Measurements from ENCODE around the gene TLR1. TPM values are rescaled to one million over a fixed set of nuclear protein-coding genes. Genes with fewer than 3 reads are reported as not detected.
"Not testable (repeated sequence)": the region's sequence is repeated elsewhere in the genome, so short reads cannot be mapped to it uniquely, and the experiment has no call there.

TLR1 gene
- total RNA-seq, 3 donors from 2014 or later (not counting 1 experiment from before 2014, with no cell fraction given), result 25.6 to 51.5 (median 30.0) TPM

DNA sequence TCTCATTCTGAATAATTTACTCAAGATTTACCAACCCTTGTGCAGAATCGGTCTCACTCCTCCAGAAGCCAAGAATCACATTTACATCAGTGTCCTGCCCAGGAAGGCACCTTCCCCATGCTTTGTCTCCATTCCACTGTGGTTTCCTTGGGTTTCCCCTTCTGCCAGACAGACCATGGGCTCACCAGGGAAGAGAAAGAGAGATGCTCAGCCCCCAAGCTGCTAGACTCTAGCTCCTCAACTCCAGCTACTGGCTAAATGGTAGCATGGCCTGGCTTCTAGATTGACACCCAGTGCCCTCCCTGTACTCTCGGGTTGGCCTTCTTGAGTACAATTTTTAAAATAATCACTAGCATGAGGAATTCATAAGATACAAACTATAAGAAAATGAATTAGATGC lies 34.7 kb downstream of the TLR1 start:
- H3K4me3 ChIP-seq (ENCODE audit: low read length), result no peak overlapping the region
- H3K27ac Mint-ChIP-seq, result no peak overlapping the region

GRCh38 chr4:38769441-38769840 lies 35.1 kb downstream of the TLR1 start:
- DNase-seq (no peak), ATAC-seq (no peak)
- TF ChIP-seq, protein P1, sequence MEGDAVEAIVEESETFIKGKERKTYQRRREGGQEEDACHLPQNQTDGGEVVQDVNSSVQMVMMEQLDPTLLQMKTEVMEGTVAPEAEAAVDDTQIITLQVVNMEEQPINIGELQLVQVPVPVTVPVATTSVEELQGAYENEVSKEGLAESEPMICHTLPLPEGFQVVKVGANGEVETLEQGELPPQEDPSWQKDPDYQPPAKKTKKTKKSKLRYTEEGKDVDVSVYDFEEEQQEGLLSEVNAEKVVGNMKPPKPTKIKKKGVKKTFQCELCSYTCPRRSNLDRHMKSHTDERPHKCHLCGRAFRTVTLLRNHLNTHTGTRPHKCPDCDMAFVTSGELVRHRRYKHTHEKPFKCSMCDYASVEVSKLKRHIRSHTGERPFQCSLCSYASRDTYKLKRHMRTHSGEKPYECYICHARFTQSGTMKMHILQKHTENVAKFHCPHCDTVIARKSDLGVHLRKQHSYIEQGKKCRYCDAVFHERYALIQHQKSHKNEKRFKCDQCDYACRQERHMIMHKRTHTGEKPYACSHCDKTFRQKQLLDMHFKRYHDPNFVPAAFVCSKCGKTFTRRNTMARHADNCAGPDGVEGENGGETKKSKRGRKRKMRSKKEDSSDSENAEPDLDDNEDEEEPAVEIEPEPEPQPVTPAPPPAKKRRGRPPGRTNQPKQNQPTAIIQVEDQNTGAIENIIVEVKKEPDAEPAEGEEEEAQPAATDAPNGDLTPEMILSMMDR (IDR thresholded peaks at IDR 0.05), result no peak
- no peak overlapping the region for H3K4me3 Mint-ChIP-seq
- intact Hi-C loops (cut with micrococcal nuclease), result no loop called here
- H3K27me3 Mint-ChIP-seq (ENCODE audit: low read depth in 2 of 2), result peaks cover 5 to 6% of the 10 kb centered on the region in 2 donors
- WGBS (ENCODE audit: insufficient coverage), result 100% methylated on average over 1 of the region's 2 CpGs
- H3K36me3 Mint-ChIP-seq, result no peaks in the 10 kb centered on the region
- Histone ChIP-seq H3K4me3 (ENCODE audit: low read length) (no peak overlapping the region), H3K4me1 (ENCODE audit: control insufficient read depth, insufficient read depth, low read length) (no peaks in the 10 kb centered on the region), H3K36me3 (ENCODE audit: control insufficient read depth, insufficient read depth, low read length) (no peaks in the 10 kb centered on the region), H3K27ac (ENCODE audit: low read length) (no peak overlapping the region), H3K27me3 (ENCODE audit: control insufficient read depth, insufficient read depth, low read length) (no peaks in the 10 kb centered on the region), H3K9me3 (ENCODE audit: control insufficient read depth, insufficient read depth, low read length) (no peaks in the 10 kb centered on the region)
- peaks cover 0 to under 1% of the 10 kb centered on the region in 2 donors for H3K9me3 Mint-ChIP-seq
- H3K4me1 Mint-ChIP-seq, result no peaks in the 10 kb centered on the region
- no peak overlapping the region for H3K27ac Mint-ChIP-seq

More for the DNA sequence above, 34.7 kb downstream of the TLR1 start:
- DNase-seq (no peak), ATAC-seq (no peak)
- Histone ChIP-seq H3K9me3 (ENCODE audit: control insufficient read depth, insufficient read depth, low read length) (no peaks in the 10 kb centered on the region), H3K4me1 (ENCODE audit: control insufficient read depth, insufficient read depth, low read length) (no peaks in the 10 kb centered on the region), H3K27ac (ENCODE audit: low read length) (no peak overlapping the region), H3K27me3 (ENCODE audit: control insufficient read depth, insufficient read depth, low read length) (no peaks in the 10 kb centered on the region), H3K36me3 (ENCODE audit: control insufficient read depth, insufficient read depth, low read length) (no peaks in the 10 kb centered on the region)
- no peaks in the 10 kb centered on the region for H3K4me1 Mint-ChIP-seq
- peaks cover 0 to 2% of the 10 kb centered on the region in 2 donors for H3K9me3 Mint-ChIP-seq
- H3K27me3 Mint-ChIP-seq (ENCODE audit: low read depth in 2 of 2), result peaks cover 5 to 6% of the 10 kb centered on the region in 2 donors
- no peak overlapping the region for H3K4me3 Mint-ChIP-seq
- TF ChIP-seq, protein P1 (IDR thresholded peaks at IDR 0.05), result no peak
- intact Hi-C loops (cut with micrococcal nuclease), result no loop called here
- 88% methylated on average over 2 of the region's 2 CpGs for WGBS (ENCODE audit: insufficient coverage)
- no peaks in the 10 kb centered on the region for H3K36me3 Mint-ChIP-seq

GRCh38 chr4:38768968-38769394 lies 35.6 kb downstream of the TLR1 start:
- H3K4me3 ChIP-seq (ENCODE audit: low read length), result no peak overlapping the region
- H3K27ac Mint-ChIP-seq, result no peak overlapping the region

GRCh38 chr4:38766940-38767339 lies 37.7 kb downstream of the TLR1 start:
- H3K36me3 Mint-ChIP-seq; H3K36me3 ChIP-seq (ENCODE audit: control insufficient read depth, insufficient read depth, low read length); ATAC-seq; H3K4me3 ChIP-seq (ENCODE audit: low read length); H3K27ac ChIP-seq (ENCODE audit: low read length); DNase-seq; H3K9me3 ChIP-seq (ENCODE audit: control insufficient read depth, insufficient read depth, low read length); H3K27ac Mint-ChIP-seq; H3K4me1 Mint-ChIP-seq; H3K9me3 Mint-ChIP-seq; intact Hi-C loops (cut with micrococcal nuclease); H3K27me3 ChIP-seq (ENCODE audit: control insufficient read depth, insufficient read depth, low read length); H3K4me3 Mint-ChIP-seq: not testable (repeated sequence)
- peaks cover 10% of the 10 kb centered on the region for H3K4me1 ChIP-seq (ENCODE audit: control insufficient read depth, insufficient read depth, low read length)
- 100% methylated on average over 2 of the region's 2 CpGs for WGBS (ENCODE audit: insufficient coverage)
- peaks cover 6 to 11% of the 10 kb centered on the region in 2 donors for H3K27me3 Mint-ChIP-seq (ENCODE audit: low read depth in 2 of 2)

More at GRCh38 chr4:38768968-38769394, 35.6 kb downstream of the TLR1 start:
- DNase-seq (no peak), ATAC-seq (no peak)
- no peaks in the 10 kb centered on the region for H3K4me1 Mint-ChIP-seq
- H3K9me3 Mint-ChIP-seq, result no peaks in the 10 kb centered on the region
- Histone ChIP-seq H3K9me3 (ENCODE audit: control insufficient read depth, insufficient read depth, low read length) (no peaks in the 10 kb centered on the region), H3K4me1 (ENCODE audit: control insufficient read depth, insufficient read depth, low read length) (no peaks in the 10 kb centered on the region), H3K27me3 (ENCODE audit: control insufficient read depth, insufficient read depth, low read length) (no peaks in the 10 kb centered on the region), H3K36me3 (ENCODE audit: control insufficient read depth, insufficient read depth, low read length) (no peaks in the 10 kb centered on the region), H3K27ac (ENCODE audit: low read length) (no peak overlapping the region)
- WGBS (ENCODE audit: insufficient coverage), result 50% methylated on average over 5 of the region's 5 CpGs
- no peak overlapping the region for H3K4me3 Mint-ChIP-seq
- H3K36me3 Mint-ChIP-seq, result no peaks in the 10 kb centered on the region
- TF ChIP-seq, protein P1 (IDR thresholded peaks at IDR 0.05), result no peak
- intact Hi-C loops (cut with micrococcal nuclease), result no loop called here
- peaks cover 5 to 6% of the 10 kb centered on the region in 2 donors for H3K27me3 Mint-ChIP-seq (ENCODE audit: low read depth in 2 of 2)

Measured in natural killer cell (primary cell).